Activated naive CD8-positive, alpha-beta T cell treated with anti-CD3 and anti-CD28 coated beads, Interleukin-2, amount 10 ng/mL, durations not matched to agents 7 days and 5 days (primary cell): ENCODE data around the gene STAC2. TPM values are rescaled to one million over a fixed set of nuclear protein-coding genes. Genes with fewer than 3 reads are reported as not detected.
"Not testable (repeated sequence)": the region's sequence is repeated elsewhere in the genome, so short reads cannot be mapped to it uniquely, and the experiment has no call there.

ENCODE experiments used
- ATAC-seq: fragments of 150-1000 bp; cut with Tn5 transposase; one replicate; pipeline ENCODE4 v1.10.0; 2021; ENCODE audit warnings: low read depth, moderate library complexity
- POLR2A ChIA-PET: fragments of 350-600 bp; sonication (Branson Sonifier 250); formaldehyde crosslinking; loops from one replicate; lab custom pipeline; 2021; ENCODE audit warnings: antibody characterized with exemption; lab: Charles Lee
- DNase-seq: peaks from one replicate; pipeline ENCODE4 v3.0.0; 2021
- H3K27ac Mint-ChIP-seq: one replicate; pipeline ENCODE4 v1.8.0; 2022; ENCODE audit warnings: mild to moderate bottlenecking, mixed read lengths
- H3K27me3 Mint-ChIP-seq: one replicate; pipeline ENCODE4 v1.8.0; 2022; ENCODE audit warnings: mild to moderate bottlenecking, moderate library complexity, mixed read lengths
- H3K36me3 Mint-ChIP-seq: one replicate; pipeline ENCODE4 v1.8.0; 2021; ENCODE audit warnings: mild to moderate bottlenecking, mixed read lengths
- H3K4me1 Mint-ChIP-seq: one replicate; pipeline ENCODE4 v1.8.0; 2021; ENCODE audit warnings: mixed read lengths
- H3K4me3 Mint-ChIP-seq: one replicate; pipeline ENCODE4 v1.8.0; 2022; ENCODE audit warnings: mild to moderate bottlenecking, moderate library complexity, mixed read lengths
- H3K9me3 Mint-ChIP-seq: one replicate; pipeline ENCODE4 v1.8.0; 2021; ENCODE audit warnings: mixed read lengths
- total RNA-seq, 2 experiments: library from RNA; stranded (reverse); gene quantifications; one replicate each; pipeline ENCODE4 v1.2.3, GENCODE V29; 2021

The STAC2 gene
- total RNA-seq = not detected

DNA sequence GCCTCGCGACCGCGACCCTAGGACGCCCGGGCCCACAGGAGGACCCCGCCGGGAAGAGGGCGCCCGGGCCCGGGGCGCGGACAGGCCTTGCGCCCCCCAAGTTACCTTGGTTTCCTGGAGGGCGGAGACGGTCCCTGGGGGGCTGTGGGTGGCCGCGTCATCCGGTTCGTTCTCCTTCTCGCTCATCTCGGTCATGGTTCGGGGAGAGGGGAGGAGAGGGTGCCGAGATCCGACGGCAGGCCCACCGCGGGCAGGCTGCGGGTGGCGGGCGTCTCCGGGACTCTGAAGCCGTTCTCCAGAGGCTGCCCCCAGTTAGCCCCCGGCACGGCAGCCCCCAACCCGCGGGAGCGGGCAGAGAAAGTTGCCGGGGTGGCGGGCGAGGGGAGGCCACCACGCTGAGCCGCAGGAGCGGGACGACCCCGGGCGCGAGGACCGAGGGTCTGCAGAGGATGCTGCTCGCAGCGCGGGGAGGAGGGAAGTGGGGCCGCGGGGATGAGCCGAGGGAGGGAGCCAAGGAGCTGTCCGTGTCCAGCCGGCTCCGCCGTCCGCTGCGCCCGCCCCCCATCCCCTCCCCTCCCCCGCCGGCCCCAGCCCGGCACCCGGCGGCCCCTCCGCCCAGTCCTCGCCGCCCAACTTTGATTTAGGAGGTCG lies at the start of gene STAC2:
TSS of gene STAC2 (minus strand) at position 638 of the 651 bp plus-strand sequence. CDS start at position 195, 443 bp downstream.
- Mint-ChIP-seq H3K27ac (peak within 1 kb of the TSS; percentile 12), H3K27me3 (peaks cover 43% of the 10 kb centered on the region)
- POLR2A ChIA-PET = interaction anchor here (0.9 kb wide), 1 partner anchor 19 kb away, joined by 3 read pairs; no protein-coding TSS in a partner anchor

GRCh38 chr17:39271546-39271945 lies 45.8 kb upstream of the STAC2 start:
- Mint-ChIP-seq H3K27me3 (no peaks in the 10 kb centered on the region), H3K4me3 (no peak overlapping the region), H3K9me3 (no peaks in the 10 kb centered on the region), H3K4me1 (no peaks in the 10 kb centered on the region), H3K27ac (no peak overlapping the region), H3K36me3 (no peaks in the 10 kb centered on the region)
- no peak for DNase-seq
- ATAC-seq = no peak
- POLR2A ChIA-PET = no interaction called here

More for the DNA sequence above, at the start of gene STAC2:
- Mint-ChIP-seq H3K4me3 (peak within 1 kb of the TSS; percentile 83), H3K36me3 (peaks cover 2% of the 10 kb centered on the region), H3K4me1 (peaks cover 4% of the 10 kb centered on the region), H3K9me3 (no peaks in the 10 kb centered on the region)
- ATAC-seq (peak; percentile 17), DNase-seq (no peak)

DNA sequence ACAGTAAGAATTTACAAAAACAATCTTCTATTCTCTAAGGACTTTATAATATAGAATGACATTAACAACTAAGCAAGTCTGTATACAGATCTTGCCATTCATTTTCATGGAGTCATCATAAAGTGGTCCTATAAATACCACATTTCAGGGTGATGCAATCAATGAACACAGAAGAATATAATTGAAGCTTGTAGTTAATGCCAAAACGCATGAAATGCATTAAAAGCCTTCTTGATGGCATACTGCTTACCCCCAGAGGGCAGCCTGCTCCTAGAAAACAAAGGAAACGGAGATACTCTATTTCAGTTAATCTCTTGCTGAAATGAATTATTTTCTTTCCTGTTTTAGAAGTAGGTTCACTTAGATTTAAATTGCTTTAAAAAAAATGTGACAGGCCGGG lies 45.2 kb upstream of the STAC2 start:
- H3K9me3 Mint-ChIP-seq = no peaks in the 10 kb centered on the region
- H3K27me3 Mint-ChIP-seq = no peaks in the 10 kb centered on the region
- POLR2A ChIA-PET = no interaction called here
- H3K27ac Mint-ChIP-seq = no peak overlapping the region
- DNase-seq (no peak), ATAC-seq (no peak)
- no peak overlapping the region for H3K4me3 Mint-ChIP-seq
- no peaks in the 10 kb centered on the region for H3K36me3 Mint-ChIP-seq
- H3K4me1 Mint-ChIP-seq = no peaks in the 10 kb centered on the region

GRCh38 chr17:39264119-39264518 lies 38.4 kb upstream of the STAC2 start:
- Mint-ChIP-seq H3K27ac (no peak overlapping the region), H3K36me3 (peaks cover 11% of the 10 kb centered on the region)

GRCh38 chr17:39261286-39261685 lies 35.5 kb upstream of the STAC2 start:
- no peaks in the 10 kb centered on the region for H3K4me1 Mint-ChIP-seq
- POLR2A ChIA-PET = no interaction called here
- no peak overlapping the region for H3K27ac Mint-ChIP-seq
- H3K36me3 Mint-ChIP-seq = peaks cover 11% of the 10 kb centered on the region
- no peak overlapping the region for H3K4me3 Mint-ChIP-seq
- ATAC-seq = no peak
- no peaks in the 10 kb centered on the region for H3K27me3 Mint-ChIP-seq
- H3K9me3 Mint-ChIP-seq = peaks cover 1% of the 10 kb centered on the region
- DNase-seq = no peak

More at GRCh38 chr17:39264119-39264518, 38.4 kb upstream of the STAC2 start:
- POLR2A ChIA-PET = interaction anchor here (0.6 kb wide), 1 partner anchor 102 kb away, joined by 3 read pairs; no protein-coding TSS in a partner anchor
- Mint-ChIP-seq H3K4me1 (no peaks in the 10 kb centered on the region), H3K9me3 (peaks cover 1% of the 10 kb centered on the region), H3K27me3 (no peaks in the 10 kb centered on the region), H3K4me3 (no peak overlapping the region)
- no peak for ATAC-seq
- no peak for DNase-seq

DNA sequence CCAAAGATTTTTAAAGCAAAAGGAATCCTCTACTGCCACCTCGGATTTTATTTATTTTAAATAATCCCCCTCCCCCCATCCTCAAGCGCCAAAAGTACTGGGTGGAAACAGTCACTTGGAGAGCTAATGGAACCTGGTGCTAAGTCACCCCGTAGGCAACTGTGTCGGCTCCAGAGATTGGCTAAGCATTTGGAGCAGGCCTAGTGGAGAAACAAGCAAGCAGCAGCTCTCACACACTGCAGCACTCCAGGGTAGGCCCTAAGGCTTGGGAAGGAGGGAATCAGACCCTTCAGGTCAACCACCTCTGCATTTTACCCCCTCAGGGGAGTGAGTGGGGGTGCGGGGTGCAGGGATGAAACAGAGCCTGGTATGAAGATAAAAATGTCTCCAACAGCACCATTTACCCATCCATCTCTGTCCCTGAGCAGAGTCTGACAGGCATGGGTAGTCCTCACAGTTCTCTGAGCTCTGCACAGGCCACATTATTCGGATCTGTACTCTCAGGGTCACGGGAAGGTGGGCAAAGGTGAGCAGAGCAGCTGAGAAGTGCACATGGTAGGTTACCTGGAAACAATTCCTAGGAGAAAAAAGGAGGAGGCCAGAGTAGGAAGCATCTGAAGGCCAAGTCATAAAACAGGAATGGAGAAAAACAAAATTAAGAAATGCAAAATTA lies 27.2 kb upstream of the STAC2 start:
- Mint-ChIP-seq H3K4me3 (no peak overlapping the region), H3K9me3 (no peaks in the 10 kb centered on the region), H3K4me1 (no peaks in the 10 kb centered on the region), H3K36me3 (peaks cover 2% of the 10 kb centered on the region), H3K27ac (no peak overlapping the region), H3K27me3 (no peaks in the 10 kb centered on the region)
- ATAC-seq (no peak), DNase-seq (no peak)
- POLR2A ChIA-PET = interaction anchor here (0.7 kb wide), 1 partner anchor 15 kb away, joined by 4 read pairs; no protein-coding TSS in a partner anchor

DNA sequence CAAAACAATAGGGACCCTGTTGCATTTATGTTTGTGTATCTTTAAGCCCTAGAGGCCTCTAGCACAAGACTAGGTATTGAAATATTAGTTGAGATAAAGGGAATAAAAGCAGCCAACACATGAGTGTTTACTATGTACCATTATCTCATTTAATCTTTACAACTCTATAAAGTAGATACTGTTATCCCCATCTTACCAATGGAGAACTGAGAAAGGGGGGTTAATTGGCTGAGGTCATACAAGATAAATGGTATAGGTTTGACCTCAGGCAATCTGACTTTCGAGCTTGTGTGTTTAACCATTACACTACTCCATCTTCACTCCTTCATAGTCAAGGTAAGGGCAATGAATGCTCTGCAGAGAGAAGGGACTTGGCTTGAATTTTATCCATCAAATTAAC lies 26.3 kb upstream of the STAC2 start:
- no peak overlapping the region for H3K4me3 Mint-ChIP-seq

DNA sequence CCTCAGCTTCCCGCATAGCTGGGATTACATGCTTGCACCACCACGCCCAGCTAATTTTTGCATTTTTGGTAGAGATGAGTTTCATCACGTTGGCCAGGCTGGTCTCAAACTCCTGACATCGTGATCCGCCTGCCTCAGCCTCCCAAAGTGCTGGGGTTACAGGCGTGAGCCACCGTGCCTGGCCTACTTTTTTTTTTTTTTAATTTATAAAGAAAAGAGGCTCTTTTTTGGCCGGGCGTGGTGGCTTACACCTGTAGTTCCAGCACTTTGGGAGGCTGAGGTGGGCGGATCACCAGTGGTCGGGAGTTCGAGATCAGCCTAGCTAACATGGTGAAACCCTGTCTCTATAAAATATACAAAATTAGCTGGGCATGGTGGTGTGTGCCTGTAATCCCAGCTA lies 24.3 kb upstream of the STAC2 start:
- H3K9me3 Mint-ChIP-seq, H3K36me3 Mint-ChIP-seq, POLR2A ChIA-PET, DNase-seq, ATAC-seq, H3K27me3 Mint-ChIP-seq, H3K4me1 Mint-ChIP-seq, H3K4me3 Mint-ChIP-seq, H3K27ac Mint-ChIP-seq: not testable (repeated sequence)

More for the DNA sequence above, 26.3 kb upstream of the STAC2 start:
- H3K27ac Mint-ChIP-seq = no peak overlapping the region
- no peaks in the 10 kb centered on the region for H3K9me3 Mint-ChIP-seq
- POLR2A ChIA-PET = no interaction called here
- no peaks in the 10 kb centered on the region for H3K4me1 Mint-ChIP-seq
- H3K27me3 Mint-ChIP-seq = no peaks in the 10 kb centered on the region
- H3K36me3 Mint-ChIP-seq = peaks cover 2% of the 10 kb centered on the region
- DNase-seq = no peak
- ATAC-seq = no peak

DNA sequence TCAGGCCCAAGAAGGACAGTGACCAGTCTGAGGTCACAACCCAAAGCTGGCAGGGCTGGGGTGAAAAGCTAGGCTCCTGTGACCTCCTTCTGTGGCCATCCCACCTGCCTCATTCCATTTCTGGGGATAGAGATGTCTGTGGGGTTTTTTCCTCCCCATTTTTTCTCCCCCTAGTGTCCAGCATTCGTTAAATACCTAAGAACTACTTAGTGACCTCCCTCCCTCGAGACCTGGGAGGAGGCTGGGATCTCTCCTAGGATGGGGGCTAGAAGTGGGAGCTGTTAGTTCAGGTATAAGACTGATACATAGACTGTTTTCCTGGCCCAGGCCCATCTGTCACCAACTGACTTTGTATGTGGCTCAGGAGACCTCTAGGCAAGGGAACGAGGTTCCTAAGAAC lies 20.5 kb upstream of the STAC2 start:
- no peak overlapping the region for H3K4me3 Mint-ChIP-seq
- H3K9me3 Mint-ChIP-seq = no peaks in the 10 kb centered on the region
- peaks cover 10% of the 10 kb centered on the region for H3K4me1 Mint-ChIP-seq
- POLR2A ChIA-PET = no interaction called here
- H3K27me3 Mint-ChIP-seq = peaks cover 2% of the 10 kb centered on the region
- H3K36me3 Mint-ChIP-seq = no peaks in the 10 kb centered on the region
- ATAC-seq = no peak
- no peak overlapping the region for H3K27ac Mint-ChIP-seq
- DNase-seq = no peak

- DNase-seq (peak; percentile 85), ATAC-seq (peak; percentile 84)
- Mint-ChIP-seq H3K27ac (peak overlapping the region; percentile 71), H3K4me1 (peaks cover 11% of the 10 kb centered on the region), H3K4me3 (peak overlapping the region; percentile 41), H3K9me3 (no peaks in the 10 kb centered on the region), H3K36me3 (no peaks in the 10 kb centered on the region), H3K27me3 (peaks cover 2% of the 10 kb centered on the region)
- POLR2A ChIA-PET = interaction anchor here (0.6 to 2.0 kb wide), 6 partner anchors 34 to 91 kb away, joined by 3 to 22 read pairs (median 6); partner anchors contain the start of gene RPL19
These were observed 19.1 kb upstream of the STAC2 start for GRCh38 chr17:39244600-39245570.

GRCh38 chr17:39244016-39244599 lies 18.4 kb upstream of the STAC2 start:
- no peaks in the 10 kb centered on the region for H3K36me3 Mint-ChIP-seq
- no peak overlapping the region for H3K27ac Mint-ChIP-seq
- DNase-seq (peak; percentile 42), ATAC-seq (peak; percentile 34)
- no peaks in the 10 kb centered on the region for H3K9me3 Mint-ChIP-seq
- no peak overlapping the region for H3K4me3 Mint-ChIP-seq
- peaks cover 18% of the 10 kb centered on the region for H3K4me1 Mint-ChIP-seq
- peaks cover 2% of the 10 kb centered on the region for H3K27me3 Mint-ChIP-seq
- POLR2A ChIA-PET = interaction anchor here (0.8 to 2.0 kb wide), 5 partner anchors 35 to 91 kb away, joined by 3 to 22 read pairs (median 8); partner anchors contain the start of gene RPL19

- no peaks in the 10 kb centered on the region for H3K9me3 Mint-ChIP-seq
- H3K27me3 Mint-ChIP-seq = peaks cover 2% of the 10 kb centered on the region
- H3K27ac Mint-ChIP-seq = no peak overlapping the region
- H3K36me3 Mint-ChIP-seq = no peaks in the 10 kb centered on the region
- ATAC-seq (no peak), DNase-seq (no peak)
- H3K4me3 Mint-ChIP-seq = no peak overlapping the region
- POLR2A ChIA-PET = interaction anchor here (0.6 kb wide), 1 partner anchor 78 kb away, joined by 4 read pairs; no protein-coding TSS in a partner anchor
- H3K4me1 Mint-ChIP-seq = peaks cover 25% of the 10 kb centered on the region
These were observed 17.4 kb upstream of the STAC2 start for GRCh38 chr17:39243155-39243554.
